Natural killer cell (primary cell): ENCODE data around the gene TMEM190. TPM values are rescaled to one million over a fixed set of nuclear protein-coding genes. Genes with fewer than 3 reads are reported as not detected.

ENCODE experiments used
- ATAC-seq, 3 donors: fragments of 150-1000 bp in 2 of 3; fragments of 200-7000 bp in 1 of 3; cut with Tn5 transposase; 1 replicate in 1 of 3; 2 replicates in 2 of 3; pipeline ENCODE4 v1.10.0; 2021; ENCODE audit warnings: mild to moderate bottlenecking in 2 of 3, moderate library complexity in 2 of 3
- DNase-seq, 2 donors: peaks; one replicate each; pipeline versions ENCODE4 v3.0.0 to v3.0.0-alpha.2; 2013 to 2021; ENCODE audit warnings: mixed read lengths in 1 of 2
- H3K27ac ChIP-seq: one replicate; pipeline ENCODE4 v1.5.1; 2013; ENCODE audit warnings: mild to moderate bottlenecking, low read length
- H3K27me3 ChIP-seq: one replicate; pipeline ENCODE4 v1.6.1; 2013; ENCODE audit warnings: low read length; ENCODE audit not compliant: control insufficient read depth, insufficient read depth
- H3K36me3 ChIP-seq: one replicate; pipeline ENCODE4 v1.6.1; 2013; ENCODE audit warnings: low read length; ENCODE audit not compliant: control insufficient read depth, insufficient read depth
- H3K4me1 ChIP-seq: one replicate; pipeline ENCODE4 v1.6.1; 2013; ENCODE audit warnings: low read length; ENCODE audit not compliant: control insufficient read depth, insufficient read depth
- H3K4me3 ChIP-seq: one replicate; pipeline ENCODE4 v1.5.1; 2013; ENCODE audit warnings: low read length
- H3K9me3 ChIP-seq: one replicate; pipeline ENCODE4 v1.6.1; 2013; ENCODE audit warnings: low read length; ENCODE audit not compliant: control insufficient read depth, insufficient read depth
- H3K27ac Mint-ChIP-seq, 2 donors: one replicate each; pipeline ENCODE4 v1.8.0; 2022; ENCODE audit warnings: mild to moderate bottlenecking in 2 of 2, mixed read lengths in 2 of 2, moderate library complexity in 1 of 2
- H3K27me3 Mint-ChIP-seq, 2 donors: one replicate each; pipeline ENCODE4 v1.8.0; 2022; ENCODE audit warnings: low read depth in 2 of 2, mixed read lengths in 2 of 2
- H3K36me3 Mint-ChIP-seq: one replicate; pipeline ENCODE4 v1.8.0; 2022; ENCODE audit warnings: mixed read lengths
- H3K4me1 Mint-ChIP-seq, 2 donors: one replicate each; pipeline ENCODE4 v1.8.0; 2022; ENCODE audit warnings: mixed read lengths in 2 of 2
- H3K4me3 Mint-ChIP-seq: one replicate; pipeline ENCODE4 v1.8.0; 2022; ENCODE audit warnings: mild to moderate bottlenecking, moderate library complexity, mixed read lengths
- H3K9me3 Mint-ChIP-seq, 2 donors: one replicate each; pipeline ENCODE4 v1.8.0; 2022; ENCODE audit warnings: mixed read lengths in 2 of 2
- WGBS: methylation state at CpG from one replicate; pipeline ENCODE4 v1.1.7; 2013; ENCODE audit warnings: missing lambda C conversion rate; ENCODE audit not compliant: insufficient coverage; 5-methylcytosine and 5-hydroxymethylcytosine counted together
- intact Hi-C: fragments of 100-400 bp; cut with micrococcal nuclease; formaldehyde crosslinking; loops from one replicate; pipeline ENCODE4 v1.14.2; 2022
- total RNA-seq, 4 donors: library from RNA; stranded (reverse); fragments of 120-200 nt in 1 of 4; gene quantifications; one replicate each; pipeline versions ENCODE4 v1.2.3 to v1.2.4, GENCODE V29; 2013 to 2022
- TF ChIP-seq, protein P1 (sequence below): fragments of 200-600 bp; IDR thresholded peaks from one replicate; pipeline ENCODE4 v1.8.0; 2022; ENCODE audit warnings: antibody characterized with exemption

TMEM190 gene
- total RNA-seq, 3 donors from 2014 or later (not counting 1 experiment from before 2014, with no cell fraction given): not detected

DNA sequence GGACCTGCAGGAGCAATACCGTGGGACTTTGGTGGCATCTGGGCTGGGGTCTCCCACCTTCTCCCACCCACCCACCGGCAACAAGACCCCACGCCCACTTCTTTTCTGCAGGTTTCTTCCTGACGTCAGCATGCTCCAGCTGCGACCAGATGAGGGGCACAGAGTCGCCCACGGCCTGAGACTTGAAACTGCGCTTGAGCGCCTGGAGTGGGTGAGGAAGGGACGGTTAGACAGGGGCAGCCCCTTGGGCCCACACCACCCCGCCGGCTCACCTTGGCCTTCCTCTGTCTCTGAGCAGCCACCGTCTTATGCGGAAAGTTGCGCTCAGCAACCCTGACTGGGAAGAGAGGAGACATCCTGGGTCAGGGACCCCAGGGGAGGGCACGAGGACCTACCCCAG, 15.7 kb upstream of the TMEM190 start:
- Mint-ChIP-seq H3K4me3 (no peak overlapping the region), H3K27me3 (peaks cover 9 to 10% of the 10 kb centered on the region in 2 donors), H3K36me3 (no peaks in the 10 kb centered on the region), H3K9me3 (no peaks in the 10 kb centered on the region), H3K4me1 (no peaks in the 10 kb centered on the region), H3K27ac (no peak overlapping the region)
- Histone ChIP-seq H3K9me3 (no peaks in the 10 kb centered on the region), H3K4me3 (no peak overlapping the region), H3K4me1 (no peaks in the 10 kb centered on the region), H3K27ac (no peak overlapping the region), H3K27me3 (no peaks in the 10 kb centered on the region), H3K36me3 (no peaks in the 10 kb centered on the region)
- intact Hi-C loops: no loop called here
- ATAC-seq: no peak
- 84% methylated on average over 16 of the region's 16 CpGs for WGBS
- TF ChIP-seq, protein P1, sequence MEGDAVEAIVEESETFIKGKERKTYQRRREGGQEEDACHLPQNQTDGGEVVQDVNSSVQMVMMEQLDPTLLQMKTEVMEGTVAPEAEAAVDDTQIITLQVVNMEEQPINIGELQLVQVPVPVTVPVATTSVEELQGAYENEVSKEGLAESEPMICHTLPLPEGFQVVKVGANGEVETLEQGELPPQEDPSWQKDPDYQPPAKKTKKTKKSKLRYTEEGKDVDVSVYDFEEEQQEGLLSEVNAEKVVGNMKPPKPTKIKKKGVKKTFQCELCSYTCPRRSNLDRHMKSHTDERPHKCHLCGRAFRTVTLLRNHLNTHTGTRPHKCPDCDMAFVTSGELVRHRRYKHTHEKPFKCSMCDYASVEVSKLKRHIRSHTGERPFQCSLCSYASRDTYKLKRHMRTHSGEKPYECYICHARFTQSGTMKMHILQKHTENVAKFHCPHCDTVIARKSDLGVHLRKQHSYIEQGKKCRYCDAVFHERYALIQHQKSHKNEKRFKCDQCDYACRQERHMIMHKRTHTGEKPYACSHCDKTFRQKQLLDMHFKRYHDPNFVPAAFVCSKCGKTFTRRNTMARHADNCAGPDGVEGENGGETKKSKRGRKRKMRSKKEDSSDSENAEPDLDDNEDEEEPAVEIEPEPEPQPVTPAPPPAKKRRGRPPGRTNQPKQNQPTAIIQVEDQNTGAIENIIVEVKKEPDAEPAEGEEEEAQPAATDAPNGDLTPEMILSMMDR: no peak
- no peak for DNase-seq

DNA sequence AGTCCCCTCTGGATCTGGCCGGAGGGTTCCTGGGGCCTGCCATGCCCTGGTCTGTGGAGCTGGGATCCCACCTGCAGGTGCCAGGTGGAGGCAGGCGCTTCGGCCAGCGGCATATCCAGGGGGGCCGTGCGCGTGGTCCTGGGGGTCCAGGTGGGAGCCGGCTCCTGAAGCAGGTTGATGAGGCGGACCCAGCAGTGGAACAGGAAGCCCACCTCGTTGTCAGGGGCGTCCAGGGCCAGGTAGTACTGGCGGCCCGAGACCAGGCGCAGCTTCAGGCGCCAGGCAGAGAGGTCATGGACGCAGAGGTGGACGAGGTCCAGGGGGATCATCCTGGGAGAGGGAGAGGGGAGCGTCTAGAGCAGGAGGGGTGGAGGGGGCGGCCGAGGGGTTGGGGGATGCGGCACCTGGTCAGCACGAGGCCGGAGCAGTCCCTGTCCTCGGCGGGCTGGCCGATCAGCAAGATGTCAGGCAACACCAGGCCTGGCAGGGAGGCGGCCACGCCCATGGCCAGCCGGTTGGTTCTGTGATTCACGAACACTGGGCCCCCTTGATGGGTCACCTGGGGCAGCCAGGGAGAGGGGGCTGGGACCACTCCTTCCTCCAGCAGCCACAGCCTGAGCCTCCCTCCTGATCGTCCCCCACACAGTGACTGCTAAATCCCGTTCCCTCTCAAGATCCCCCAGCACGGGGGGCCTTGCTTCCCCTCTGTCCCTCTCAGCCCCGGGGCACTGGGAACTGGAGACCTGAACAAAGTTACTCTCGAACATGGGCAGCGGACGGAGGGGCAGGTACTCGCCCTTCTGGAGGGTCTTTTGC, 14.2 kb upstream of the TMEM190 start:
- H3K4me3 ChIP-seq: no peak overlapping the region
- H3K9me3 Mint-ChIP-seq: no peaks in the 10 kb centered on the region
- no peaks in the 10 kb centered on the region for H3K36me3 ChIP-seq
- no peaks in the 10 kb centered on the region for H3K9me3 ChIP-seq
- H3K27me3 Mint-ChIP-seq: peaks cover 4 to 9% of the 10 kb centered on the region in 2 donors
- no peak overlapping the region for H3K27ac ChIP-seq
- no peaks in the 10 kb centered on the region for H3K36me3 Mint-ChIP-seq
- no peaks in the 10 kb centered on the region for H3K4me1 ChIP-seq
- WGBS: 86% methylated on average over 38 of the region's 38 CpGs
- H3K4me3 Mint-ChIP-seq: no peak overlapping the region
- DNase-seq (no peak), ATAC-seq (no peak)
- H3K27me3 ChIP-seq: no peaks in the 10 kb centered on the region
- no peaks in the 10 kb centered on the region for H3K4me1 Mint-ChIP-seq
- no peak overlapping the region for H3K27ac Mint-ChIP-seq
- intact Hi-C loops: no loop called here
- TF ChIP-seq, protein P1: no peak

DNA sequence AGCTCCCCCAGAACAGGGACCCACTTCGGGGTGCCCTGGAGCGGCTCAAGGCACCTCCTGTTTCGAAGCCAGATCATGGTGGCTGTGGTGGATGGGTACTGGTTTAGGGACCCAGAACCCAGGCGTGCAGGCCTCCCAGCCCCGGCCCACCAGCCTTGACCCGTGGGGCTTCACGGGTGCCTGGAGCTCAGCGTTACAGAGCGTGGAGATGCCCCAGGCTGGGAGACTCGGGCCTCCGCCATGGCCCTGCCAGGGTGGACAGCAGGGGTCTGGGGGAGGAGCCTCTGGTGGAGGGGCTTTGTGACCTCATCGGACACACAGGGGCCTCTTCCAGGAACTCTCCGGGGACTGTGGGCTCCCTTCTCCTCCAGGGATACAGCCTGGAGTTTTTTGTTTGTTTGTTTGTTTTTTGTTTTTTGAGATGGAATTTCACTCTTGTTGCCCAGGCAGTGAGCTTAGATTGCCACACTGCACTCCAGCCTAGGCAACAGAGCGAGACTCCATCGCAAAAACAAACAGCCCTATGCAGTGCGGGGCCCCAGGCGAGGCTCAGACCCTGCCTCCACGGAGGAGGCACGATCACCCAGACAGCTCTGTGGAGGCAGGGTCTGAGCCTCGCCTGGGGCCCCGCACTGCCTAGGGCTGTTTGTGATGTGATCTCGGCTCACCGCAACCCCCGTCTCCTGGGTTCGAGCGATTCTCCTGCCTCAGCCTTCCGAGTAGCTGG, 13.5 kb upstream of the TMEM190 start, which contains the start of gene GARIN5B:
GARIN5B (minus strand) TSS at position 271 of the 727 bp plus-strand sequence; CDS start at position 77, 194 bp downstream.
- peaks cover 0 to 8% of the 10 kb centered on the region in 2 donors for H3K27me3 Mint-ChIP-seq

More for the DNA sequence above, 13.5 kb upstream of the TMEM190 start, which contains the start of gene GARIN5B:
- Histone ChIP-seq H3K27me3 (no peaks in the 10 kb centered on the region), H3K9me3 (no peaks in the 10 kb centered on the region), H3K4me1 (no peaks in the 10 kb centered on the region), H3K36me3 (no peaks in the 10 kb centered on the region), H3K27ac (no peak within 1 kb of the TSS), H3K4me3 (no peak within 1 kb of the TSS)
- no peaks in the 10 kb centered on the region for H3K36me3 Mint-ChIP-seq
- H3K4me3 Mint-ChIP-seq: no peak within 1 kb of the TSS
- intact Hi-C loops: no loop called here
- DNase-seq (no peak), ATAC-seq (no peak)
- H3K4me1 Mint-ChIP-seq: no peaks in the 10 kb centered on the region
- 90% methylated on average over 27 of the region's 27 CpGs for WGBS
- TF ChIP-seq, protein P1: no peak
- no peak within 1 kb of the TSS for H3K27ac Mint-ChIP-seq
- H3K9me3 Mint-ChIP-seq: no peaks in the 10 kb centered on the region
